Testis (tissue), 3 donors: ENCODE results near the gene SLC16A2. TPM values are rescaled to one million over a fixed set of nuclear protein-coding genes. Genes with fewer than 3 reads are reported as not detected.

Experiments
- DNase-seq: peaks from one replicate; pipeline ENCODE4 v3.0.0-alpha.2; 2019
- H3K27ac ChIP-seq, 2 donors: fragments of 200-600 bp; sonication (generic); one replicate each; pipeline ENCODE4 v1.5.1; 2019
- H3K27me3 ChIP-seq: fragments of 200-600 bp; sonication (generic); one replicate; pipeline ENCODE4 v1.5.1; 2019
- H3K36me3 ChIP-seq: fragments of 200-600 bp; sonication (generic); one replicate; pipeline ENCODE4 v1.5.1; 2017; ENCODE audit warnings: low read depth; ENCODE audit errors: missing control alignments
- H3K4me1 ChIP-seq: fragments of 200-600 bp; sonication (generic); one replicate; pipeline ENCODE4 v1.5.1; 2019
- H3K4me3 ChIP-seq, 2 donors: fragments of 200-600 bp; sonication (generic); one replicate each; pipeline ENCODE4 v1.5.1; 2017 to 2019
- H3K9me3 ChIP-seq: fragments of 200-600 bp; sonication (generic); one replicate; pipeline ENCODE4 v1.5.1; 2017
- CTCF ChIP-seq, 3 experiments: fragments of 450-650 bp in 2 of 3; fragments of 200-600 bp in 1 of 3; sonication (generic) in 1 of 3; IDR thresholded peaks; one replicate each; pipeline ENCODE4 v1.5.1; 2016 to 2019; ENCODE audit warnings: antibody characterized with exemption in 3 of 3, mild to moderate bottlenecking in 2 of 3, moderate library complexity in 1 of 3
- POLR2A ChIP-seq: fragments of 450-650 bp; IDR thresholded peaks from one replicate; pipeline ENCODE4 v1.6.1; 2017; ENCODE audit warnings: antibody characterized with exemption, mild to moderate bottlenecking, moderate library complexity
- WGBS, 2 donors: methylation state at CpG; one replicate each; pipeline ENCODE4 v1.1.5; 2018; 5-methylcytosine and 5-hydroxymethylcytosine counted together
- intact Hi-C: fragments of 100-400 bp; cut with DNase I; formaldehyde crosslinking; loops from one replicate; pipeline ENCODE4 v1.15.1; 2023; ENCODE audit warnings: low total_unique reads
- polyA plus RNA-seq: library from polyadenylated mRNA; stranded (reverse); fragments of 350-450 nt; fragmentation: Illumina TruSeq; extraction: RNeasy Lipid Tissue Mini Kit (QIAGEN cat#74804); gene quantifications from one replicate; pipeline ENCODE4 v1.2.3, GENCODE V29; 2014; ENCODE audit warnings: low read depth, low replicate concordance; ENCODE audit not compliant: insufficient read depth
- total RNA-seq, 2 donors: library from RNA; depleted of rRNA; stranded (reverse); fragments of >200 nt; gene quantifications; one replicate each; pipeline ENCODE4 v1.2.3, GENCODE V29; 2016

SLC16A2 gene
- total and polyA plus RNA-seq, 3 donors from 2014 or later: 2.6 to 6.7 (median 3.2) TPM

DNA sequence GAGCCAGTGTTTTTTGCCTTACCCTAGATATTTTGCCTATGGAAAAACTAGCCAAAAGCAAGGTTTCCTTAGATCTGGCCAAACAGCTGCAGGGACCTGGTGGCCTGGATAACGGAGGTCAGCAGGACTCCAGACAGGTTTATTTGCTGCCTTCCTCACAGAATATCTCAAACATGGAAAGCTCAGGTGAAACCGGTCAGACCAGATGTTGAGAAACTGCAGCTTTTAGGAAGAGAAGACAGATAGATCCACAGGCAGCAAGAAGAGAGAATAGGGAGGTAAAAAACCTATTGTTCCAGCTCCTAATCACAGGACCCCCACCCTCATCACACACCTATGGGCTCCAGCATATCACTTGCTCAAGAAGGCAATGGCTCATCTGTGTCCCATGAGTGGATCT lies 16.2 kb downstream of the SLC16A2 start:
- no peaks in the 10 kb centered on the region for H3K4me1 ChIP-seq
- 87 to 100% methylated on average over 2 of the region's 2 CpGs for WGBS, 2 donors
- H3K27me3 ChIP-seq: no peaks in the 10 kb centered on the region
- H3K9me3 ChIP-seq: no peaks in the 10 kb centered on the region
- intact Hi-C loops: no loop called here
- no peak overlapping the region for H3K4me3 ChIP-seq
- no peaks in the 10 kb centered on the region for H3K36me3 ChIP-seq
- TF ChIP-seq POLR2A (no peak), CTCF (IDR thresholded peaks at IDR 0.05) (no peak)
- H3K27ac ChIP-seq: no peak overlapping the region
- no peak for DNase-seq

- Histone ChIP-seq H3K9me3 (no peaks in the 10 kb centered on the region), H3K27ac (no peak overlapping the region), H3K4me1 (no peaks in the 10 kb centered on the region), H3K4me3 (no peak overlapping the region), H3K27me3 (no peaks in the 10 kb centered on the region), H3K36me3 (no peaks in the 10 kb centered on the region)
- TF ChIP-seq POLR2A (no peak), CTCF (IDR thresholded peaks at IDR 0.05) (no peak)
- DNase-seq: no peak
- intact Hi-C loops: no loop called here
- 74 to 90% methylated on average over 3 of the region's 3 CpGs for WGBS, 2 donors
These were observed 17.5 kb downstream of the SLC16A2 start for GRCh38 chrX:74438764-74439163.

- intact Hi-C loops: no loop called here
- 82 to 88% methylated on average over 6 of the region's 6 CpGs for WGBS, 2 donors
- DNase-seq: no peak
- no peaks in the 10 kb centered on the region for H3K9me3 ChIP-seq
- no peak for TF ChIP-seq POLR2A
- no peak for TF ChIP-seq CTCF (IDR thresholded peaks at IDR 0.05)
- H3K4me3 ChIP-seq: no peak overlapping the region
- H3K27ac ChIP-seq: no peak overlapping the region
- H3K4me1 ChIP-seq: no peaks in the 10 kb centered on the region
- no peaks in the 10 kb centered on the region for H3K27me3 ChIP-seq
- no peaks in the 10 kb centered on the region for H3K36me3 ChIP-seq
These were observed 23.8 kb downstream of the SLC16A2 start for GRCh38 chrX:74445099-74445498.

- no peaks in the 10 kb centered on the region for H3K9me3 ChIP-seq
- H3K4me3 ChIP-seq: no peak overlapping the region
- no peaks in the 10 kb centered on the region for H3K4me1 ChIP-seq
- 100% methylated on average over 1 of the region's 1 CpG; no CpG with 5 or more reads in 1 of the 2 donors for WGBS, 2 donors
- H3K27ac ChIP-seq: no peak overlapping the region
- no peaks in the 10 kb centered on the region for H3K36me3 ChIP-seq
- no peak for DNase-seq
- intact Hi-C loops: no loop called here
- TF ChIP-seq POLR2A: no peak
- TF ChIP-seq CTCF (IDR thresholded peaks at IDR 0.05): no peak
- no peaks in the 10 kb centered on the region for H3K27me3 ChIP-seq
These were observed 25.6 kb downstream of the SLC16A2 start for GRCh38 chrX:74446876-74447275.

- no peak overlapping the region for H3K4me3 ChIP-seq
- no peaks in the 10 kb centered on the region for H3K36me3 ChIP-seq
- H3K27me3 ChIP-seq: no peaks in the 10 kb centered on the region
- no peaks in the 10 kb centered on the region for H3K9me3 ChIP-seq
- no peak for DNase-seq
- 86 to 91% methylated on average over 1 to 5 of the region's 5 CpGs for WGBS, 2 donors
- TF ChIP-seq POLR2A (no peak), CTCF (IDR thresholded peaks at IDR 0.05) (no peak)
- intact Hi-C loops: no loop called here
- H3K4me1 ChIP-seq: no peaks in the 10 kb centered on the region
- H3K27ac ChIP-seq: no peak overlapping the region
These were observed 27.4 kb downstream of the SLC16A2 start for GRCh38 chrX:74448669-74449068.
